Measurements from ENCODE around the gene RAMP3.
"Not testable (repeated sequence)": the region's sequence is repeated elsewhere in the genome, so short reads cannot be mapped to it uniquely, and the experiment has no call there.

Gene RAMP3

DNA sequence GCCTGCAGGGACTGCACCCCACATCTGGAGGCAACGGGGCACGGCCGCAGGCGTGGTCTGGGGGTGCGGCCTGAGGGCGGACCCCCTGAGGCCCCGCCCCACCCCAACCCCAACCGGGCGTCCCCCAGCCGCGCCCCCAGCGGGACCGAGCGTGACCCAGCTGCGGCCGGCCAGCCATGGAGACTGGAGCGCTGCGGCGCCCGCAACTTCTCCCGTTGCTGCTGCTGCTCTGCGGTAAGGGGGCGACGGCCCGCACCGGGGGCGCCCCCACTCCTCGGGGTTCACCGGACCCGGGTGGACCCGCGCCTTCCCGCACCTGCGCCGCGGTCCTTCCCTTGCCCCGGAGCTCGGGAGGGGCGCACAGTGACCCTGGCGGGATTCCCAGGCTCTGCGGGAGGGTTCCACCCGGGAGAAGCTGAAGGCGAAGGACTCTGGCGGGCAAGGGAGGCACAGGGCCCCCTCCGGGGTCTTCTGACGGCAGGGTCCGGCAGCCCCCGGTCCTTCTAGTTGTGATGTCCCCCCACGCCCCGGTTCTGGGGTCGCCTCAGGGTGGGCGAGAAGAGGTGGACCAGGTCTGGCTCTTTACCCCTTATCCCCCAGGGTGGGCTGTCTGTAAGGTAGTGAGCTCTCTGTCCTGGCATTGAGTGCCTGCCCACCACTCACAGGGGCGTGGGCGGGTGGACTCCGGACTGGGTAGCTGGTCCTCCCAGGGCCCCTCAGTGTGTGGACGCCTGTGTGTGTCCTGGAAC, at the start of gene RAMP3:
Gene RAMP3 (plus strand): TSS at position 139 of the 749 bp plus-strand sequence. CDS start 38 bp downstream, at position 177.
- DNase-seq: peak; percentile 40

- no peak for DNase-seq
Observed at GRCh38 chr7:45108863-45109262, 48.7 kb upstream of the RAMP3 start.

- DNase-seq: peak; percentile 98
Observed at GRCh38 chr7:45111298-45112223, 46.0 kb upstream of the RAMP3 start, which contains the start of gene TBRG4. TBRG4 (minus strand) TSS chr7:45111697; CDS start chr7:45109237, 2,460 bp downstream.

DNA sequence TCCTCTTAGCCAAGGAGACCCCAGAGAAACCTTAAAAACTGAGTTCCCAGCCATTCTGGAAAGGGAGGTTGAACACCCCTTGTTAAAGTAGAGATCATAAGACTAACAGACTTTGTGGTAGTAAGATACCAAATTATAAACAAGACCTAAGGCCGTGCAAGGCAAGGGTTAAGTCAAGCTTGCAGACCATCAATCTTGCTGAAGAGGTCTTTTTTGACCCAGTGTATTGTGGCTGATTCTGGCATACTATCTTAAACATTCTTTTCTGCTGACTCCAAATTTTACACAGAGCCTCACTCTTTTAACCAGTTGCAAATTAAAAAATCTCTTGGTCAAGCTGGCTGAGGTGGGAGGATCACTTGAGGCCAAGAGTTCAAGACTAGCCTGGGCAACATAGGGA, 44.9 kb upstream of the RAMP3 start:
- DNase-seq: no peak

DNA sequence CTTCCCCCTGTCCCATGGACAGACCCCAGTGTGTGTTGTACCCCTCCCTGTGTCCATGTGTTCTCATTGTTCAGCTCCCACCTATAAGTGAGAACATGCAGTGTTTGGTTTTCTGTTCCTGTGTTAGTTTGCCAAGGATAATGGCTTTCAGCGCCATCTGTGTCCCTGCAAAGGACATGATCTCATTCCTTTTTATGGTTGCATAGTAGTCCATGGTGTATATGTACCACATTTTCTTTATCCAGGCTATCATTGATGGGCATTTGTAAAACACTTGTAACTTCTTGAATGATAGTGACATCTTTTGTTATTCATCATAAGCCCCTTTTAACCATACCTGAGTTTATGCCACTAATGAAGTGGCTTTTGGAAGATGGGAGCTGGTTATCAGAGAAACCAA, 43.3 kb upstream of the RAMP3 start:
- DNase-seq: not testable (repeated sequence)

DNA sequence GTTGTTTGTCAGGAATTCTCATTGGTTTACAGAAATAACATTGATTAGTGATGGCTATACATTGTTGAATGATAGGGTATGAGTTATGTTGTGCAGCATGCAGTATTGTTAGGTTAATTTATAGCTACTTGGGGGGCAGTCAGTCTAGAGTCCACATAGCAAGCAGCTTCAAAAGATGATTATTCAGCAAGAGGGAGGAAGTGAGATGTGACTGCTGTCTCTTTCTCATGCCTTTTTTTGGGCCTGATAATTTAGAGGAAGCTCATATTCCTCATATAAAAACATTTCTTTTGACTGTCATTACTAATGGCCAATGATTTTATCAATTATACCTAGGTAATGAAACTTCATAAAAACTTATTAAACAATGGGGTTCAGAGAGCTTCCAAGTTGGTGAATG, 42.7 kb upstream of the RAMP3 start:
- DNase-seq: no peak

- DNase-seq: no peak
Observed at GRCh38 chr7:45116048-45116447, 41.5 kb upstream of the RAMP3 start.

GRCh38 chr7:45117582-45117981, 40.0 kb upstream of the RAMP3 start:
- no peak for DNase-seq

- no peak for DNase-seq
Observed at GRCh38 chr7:45118292-45118691, 39.3 kb upstream of the RAMP3 start.

- DNase-seq: no peak
Observed at GRCh38 chr7:45118889-45119331, 38.7 kb upstream of the RAMP3 start.

DNA sequence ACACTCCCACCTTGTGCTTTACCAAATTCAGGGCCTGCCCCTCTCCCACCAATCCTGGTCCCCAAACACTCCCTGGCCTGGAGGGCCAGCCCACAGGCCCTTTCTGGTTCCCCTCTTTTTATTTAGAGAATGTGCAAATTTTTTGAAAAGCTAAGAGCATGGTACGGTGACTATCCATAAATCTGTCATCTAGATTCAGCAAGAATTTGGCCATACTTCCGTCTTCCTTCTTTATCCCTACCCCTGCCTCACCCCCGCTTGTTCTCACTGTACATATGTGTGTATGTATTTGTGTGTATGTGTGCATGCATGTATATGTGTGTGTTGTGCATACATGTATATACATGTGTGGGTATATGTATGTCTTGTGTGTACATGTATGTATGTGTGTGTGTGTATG, 38.0 kb upstream of the RAMP3 start:
- DNase-seq: no peak

- peak; percentile 33 for DNase-seq
Observed at GRCh38 chr7:45122975-45123860, 34.4 kb upstream of the RAMP3 start.

- DNase-seq: peak; percentile 19
Observed at GRCh38 chr7:45123913-45124710, 33.5 kb upstream of the RAMP3 start.

DNA sequence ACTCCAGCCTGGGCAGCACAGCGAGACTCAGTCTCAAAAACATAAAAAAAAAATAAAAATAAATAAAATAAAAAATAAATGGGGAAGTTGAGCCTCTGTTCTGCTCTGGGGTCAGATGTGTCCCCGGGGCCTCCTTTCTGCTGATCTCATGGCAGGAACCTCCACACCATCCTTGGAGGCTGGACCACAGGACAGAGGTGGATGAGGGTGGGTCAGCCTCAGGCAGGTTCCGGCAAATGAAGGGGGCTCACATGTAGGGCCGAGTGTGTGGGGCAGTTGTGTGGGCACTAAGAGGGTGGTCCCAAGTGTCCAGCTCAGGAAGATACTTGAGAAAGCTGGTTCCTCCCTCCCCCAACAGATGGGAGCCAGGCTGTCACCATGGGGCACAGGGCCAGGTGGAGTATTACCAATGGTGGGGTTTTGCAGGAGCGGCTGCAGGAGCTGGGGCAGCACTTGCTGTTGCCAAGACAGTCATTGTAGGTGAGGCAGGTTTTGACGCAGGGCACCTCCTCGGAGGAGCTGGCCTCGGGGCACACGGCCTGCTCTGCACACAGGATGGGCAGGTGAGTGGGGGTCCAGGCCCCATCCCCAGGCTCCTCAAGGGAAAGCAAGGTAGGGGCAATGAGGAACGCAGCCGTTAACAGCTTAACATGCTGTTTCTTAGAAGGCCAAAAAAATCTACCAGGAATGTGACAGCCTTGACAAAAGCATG, 32.2 kb upstream of the RAMP3 start:
- no peak for DNase-seq

GRCh38 chr7:45126201-45126600, 31.4 kb upstream of the RAMP3 start:
- DNase-seq: no peak

DNA sequence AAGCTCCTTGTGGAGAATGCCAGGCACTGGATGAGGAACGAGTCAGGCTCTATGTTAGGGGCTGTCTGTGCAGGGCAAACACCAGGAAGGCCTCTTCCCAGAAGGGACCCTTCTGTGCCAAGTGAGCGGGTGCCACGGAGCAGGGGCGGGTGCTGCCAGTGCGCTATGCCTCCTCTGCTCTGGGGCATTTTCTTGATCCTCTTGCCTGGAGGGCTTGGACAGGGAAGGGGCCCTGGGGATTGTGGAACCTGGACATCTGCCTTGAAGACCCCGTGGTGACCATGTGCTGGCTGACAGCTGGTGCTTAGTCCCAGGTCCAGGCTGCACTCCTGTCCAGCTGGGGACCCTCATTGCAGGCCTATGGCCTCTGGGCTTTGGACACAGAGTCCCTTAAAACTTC, 30.7 kb upstream of the RAMP3 start:
- DNase-seq: no peak

GRCh38 chr7:45129181-45129800, 28.3 kb upstream of the RAMP3 start:
- DNase-seq: no peak

DNA sequence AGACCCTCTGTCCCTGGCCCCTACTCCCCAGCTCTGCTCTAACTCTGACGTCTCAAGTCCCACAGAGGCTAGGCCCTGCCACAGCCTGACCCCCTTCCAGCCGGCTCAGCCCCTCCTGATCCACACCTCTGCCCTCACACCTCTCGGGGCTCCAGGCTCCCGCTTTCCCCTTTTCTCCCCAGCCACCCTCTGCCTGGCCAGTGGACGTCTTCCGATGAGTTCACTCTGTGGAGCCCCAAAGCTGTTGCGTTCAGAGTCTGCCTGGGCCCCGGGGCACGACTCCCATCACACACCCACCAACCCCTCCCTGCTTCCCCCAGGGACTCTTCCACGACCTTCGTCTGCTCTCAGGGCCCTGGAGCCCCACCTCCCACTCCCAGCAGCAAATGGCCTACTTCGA, 27.7 kb upstream of the RAMP3 start:
- no peak for DNase-seq

- no peak for DNase-seq
Observed at GRCh38 chr7:45130910-45131309, 26.7 kb upstream of the RAMP3 start.

- DNase-seq: no peak
Observed at GRCh38 chr7:45131891-45132290, 25.7 kb upstream of the RAMP3 start.

Data from eye (tissue), 1 donor.